Activated CD4-positive, alpha-beta T cell treated with anti-CD3 and anti-CD28 coated beads for 48 hours (primary cell): ENCODE results near the gene SFMBT2.
A peak's percentile ranks its signal among the peaks of the same experiment; 100 is the strongest.
"Not testable (repeated sequence)": the region's sequence is repeated elsewhere in the genome, so short reads cannot be mapped to it uniquely, and the experiment has no call there.

ENCODE experiments used
- DNase-seq: peaks from one replicate; pipeline ENCODE4 v3.0.0-alpha.2; 2020

Gene SFMBT2

DNA sequence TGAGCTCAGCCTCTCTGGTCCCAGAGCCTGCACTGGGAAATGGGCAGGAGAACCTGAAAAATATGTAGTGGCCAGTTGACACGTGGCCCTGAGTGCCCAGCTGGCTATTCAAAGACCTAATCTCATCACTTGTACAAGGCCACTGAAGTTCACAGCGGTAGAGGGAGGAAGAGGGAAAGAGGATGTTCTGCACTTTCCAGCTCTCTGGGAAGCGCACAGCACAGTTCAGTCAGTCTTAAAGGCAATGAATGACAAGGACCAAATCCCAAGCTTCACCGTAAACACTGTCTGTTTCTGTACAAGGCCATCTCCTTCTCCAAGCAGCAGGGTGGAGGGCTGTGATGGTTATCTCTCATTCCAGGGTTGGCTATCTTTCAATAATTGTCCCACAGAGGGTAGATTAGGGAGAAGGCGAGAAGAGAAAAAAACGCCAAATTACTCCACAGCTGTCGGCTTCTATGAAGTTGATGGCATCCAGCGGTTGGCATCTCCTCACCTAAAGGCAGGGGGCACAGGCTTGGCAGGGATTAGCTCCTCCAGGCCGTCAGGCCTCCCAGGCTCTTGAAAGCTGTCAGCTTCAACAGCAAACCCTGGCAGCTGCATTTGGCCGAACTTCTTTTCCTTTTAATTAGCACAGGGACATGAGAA, 10.6 kb downstream of the SFMBT2 start:
- no peak for DNase-seq

DNA sequence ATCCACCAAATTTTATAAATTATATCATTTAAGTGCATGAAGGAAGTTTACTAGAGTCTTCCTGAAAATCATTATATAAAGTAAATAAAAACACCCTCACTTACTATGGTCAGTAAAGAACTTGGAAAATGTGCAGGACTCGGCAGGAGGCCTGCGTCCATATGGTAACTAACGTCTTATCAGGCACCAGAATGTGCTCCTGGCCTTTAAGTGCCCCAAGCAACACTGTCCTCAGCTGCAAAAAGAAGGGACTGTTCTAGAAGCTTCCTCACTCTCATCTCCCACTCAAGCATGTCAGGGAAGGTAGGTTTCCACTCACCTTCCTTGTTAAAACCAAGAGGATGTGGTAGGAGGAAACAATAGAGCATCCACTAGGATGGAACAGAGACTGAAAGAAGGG, 11.3 kb downstream of the SFMBT2 start:
- no peak for DNase-seq

DNA sequence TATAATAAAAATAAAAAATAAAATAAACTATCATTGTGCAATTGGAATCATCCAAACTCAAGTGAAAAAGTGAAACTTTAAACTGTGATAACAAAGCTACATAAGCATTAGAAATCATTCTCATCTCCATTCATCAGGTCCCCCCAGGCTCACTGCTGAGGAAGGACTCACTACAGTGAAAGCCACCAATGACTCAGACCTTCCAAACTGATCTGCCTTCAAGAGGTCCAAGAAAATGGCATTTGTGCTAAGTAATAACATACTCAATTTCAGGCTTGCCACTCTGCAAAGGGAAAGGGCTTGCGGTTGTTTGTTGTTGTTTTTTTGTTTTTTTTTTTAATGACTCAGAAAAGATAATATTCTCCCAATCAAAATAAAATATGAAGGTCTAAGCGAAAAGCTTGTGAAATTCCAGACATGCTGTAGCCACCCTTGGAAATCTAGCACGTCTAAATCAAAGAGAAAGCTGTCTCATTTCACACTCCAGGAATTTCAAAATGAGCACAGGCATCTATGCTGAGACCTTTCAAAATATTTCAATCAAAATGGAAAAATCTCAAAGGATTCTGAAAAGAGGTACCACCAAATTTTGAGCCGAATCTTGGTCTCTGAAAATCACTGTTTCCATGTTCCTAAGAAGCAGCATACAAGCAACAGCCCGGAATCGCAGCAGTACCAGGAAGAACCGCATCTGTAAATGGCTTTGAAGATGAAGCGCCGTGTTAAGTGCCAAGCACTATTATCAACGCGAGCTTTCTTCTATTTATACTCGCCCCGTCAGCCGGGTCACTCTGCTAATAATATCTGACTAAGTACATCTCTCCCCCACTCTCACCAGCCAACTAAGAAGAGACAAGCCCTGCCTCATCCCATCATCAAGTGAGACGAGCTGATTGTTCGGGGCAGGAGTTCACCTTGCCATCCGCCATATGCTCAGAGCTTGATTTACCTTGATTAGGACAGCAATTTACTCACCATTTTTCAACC, 13.5 kb downstream of the SFMBT2 start:
- DNase-seq, result peak; percentile 51

DNA sequence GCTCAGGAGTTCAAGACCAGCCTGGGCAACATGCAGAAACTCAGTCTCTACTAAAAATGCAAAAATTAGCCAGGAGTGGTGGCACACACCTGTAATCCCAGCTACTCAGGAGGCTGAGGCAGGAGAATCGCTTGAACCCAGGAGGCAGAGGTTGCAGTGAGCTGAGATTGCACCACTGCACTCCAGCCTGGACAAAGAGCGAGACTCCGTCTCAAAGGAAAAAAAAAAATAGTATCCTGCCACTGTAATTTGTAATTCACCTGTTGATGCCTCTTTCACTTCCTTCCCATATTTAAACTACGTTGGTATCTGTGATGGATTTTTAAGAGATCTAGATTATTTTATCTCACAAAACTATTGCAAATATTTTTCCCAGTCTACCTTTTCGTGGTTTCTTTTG, 18.5 kb downstream of the SFMBT2 start:
- DNase-seq, result not testable (repeated sequence)

DNA sequence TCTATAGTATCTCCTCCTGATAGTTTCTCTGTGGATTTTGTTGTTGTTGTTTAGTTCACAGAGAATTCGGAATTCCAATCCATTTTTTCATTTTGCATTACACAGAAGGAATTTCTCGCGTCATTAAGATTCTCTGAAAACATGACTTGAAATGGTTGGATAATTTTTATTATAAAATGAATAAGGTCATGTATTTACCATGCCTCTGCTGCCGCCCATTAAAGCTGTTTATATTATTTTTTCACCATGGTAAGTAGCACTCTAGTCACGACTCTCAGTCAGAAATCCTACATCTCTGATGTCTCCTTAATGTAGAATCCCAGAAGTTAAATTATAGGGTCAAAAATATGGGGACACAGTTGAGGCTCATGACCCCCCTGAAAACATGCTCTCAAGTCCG, 19.1 kb downstream of the SFMBT2 start:
- no peak for DNase-seq

DNA sequence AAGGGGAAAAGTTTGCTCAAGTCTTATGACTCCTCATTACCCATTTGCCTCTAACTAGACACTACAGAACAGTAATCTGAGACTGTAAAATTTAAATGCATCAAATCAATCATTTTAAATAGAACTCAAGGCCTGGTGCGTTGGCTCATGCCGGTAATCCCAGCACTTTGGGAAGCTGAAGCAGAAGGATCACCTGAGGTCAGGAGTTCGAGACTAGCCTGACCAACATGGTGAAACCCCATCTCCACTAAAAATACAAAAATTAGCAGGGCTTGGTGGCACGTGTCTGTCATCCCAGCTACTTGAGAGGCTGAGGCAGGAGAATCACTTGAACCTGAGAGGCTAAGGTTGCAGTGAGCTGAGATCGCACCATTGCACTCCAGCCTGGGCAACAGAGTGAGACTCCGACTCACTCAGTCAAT, 20.1 kb downstream of the SFMBT2 start:
- not testable (repeated sequence) for DNase-seq

DNA sequence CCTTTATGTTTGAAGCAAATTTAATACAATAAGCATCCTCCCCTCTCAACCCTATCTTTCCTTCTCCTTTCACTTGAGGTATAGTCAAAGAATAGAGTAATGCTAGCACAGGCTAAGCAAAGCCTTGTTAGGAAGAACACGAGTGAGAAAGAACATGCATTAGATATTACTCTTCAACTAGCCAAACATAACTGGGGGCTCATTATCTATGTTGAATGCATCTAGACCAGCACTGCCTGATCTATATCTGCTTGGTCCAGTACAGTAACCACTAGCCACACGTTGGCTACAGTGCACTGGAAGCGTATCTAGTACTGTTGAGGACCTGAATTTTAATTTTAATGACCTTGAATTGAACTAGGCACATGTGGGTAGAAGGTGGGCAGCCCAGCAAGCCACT, 21.0 kb downstream of the SFMBT2 start:
- no peak for DNase-seq

DNA sequence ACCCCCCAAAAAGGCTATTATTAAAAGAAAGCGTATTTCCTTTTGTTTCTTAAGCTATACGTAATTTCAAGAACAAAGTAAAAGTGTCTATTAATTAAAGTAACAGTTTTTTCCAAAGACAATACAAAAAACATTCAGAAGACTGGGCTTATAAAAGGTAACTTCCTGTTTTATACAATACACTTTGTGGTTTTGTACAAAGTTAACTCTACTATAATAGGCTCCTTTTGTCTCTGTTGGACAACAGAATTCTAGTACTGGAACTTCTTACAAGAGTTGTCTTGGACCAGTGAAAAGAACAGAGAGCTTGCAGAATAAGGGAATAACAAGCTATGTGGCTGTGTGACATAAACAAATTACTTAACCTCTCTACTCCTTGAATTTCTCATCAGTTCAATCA, 21.5 kb downstream of the SFMBT2 start:
- DNase-seq, result no peak

DNA sequence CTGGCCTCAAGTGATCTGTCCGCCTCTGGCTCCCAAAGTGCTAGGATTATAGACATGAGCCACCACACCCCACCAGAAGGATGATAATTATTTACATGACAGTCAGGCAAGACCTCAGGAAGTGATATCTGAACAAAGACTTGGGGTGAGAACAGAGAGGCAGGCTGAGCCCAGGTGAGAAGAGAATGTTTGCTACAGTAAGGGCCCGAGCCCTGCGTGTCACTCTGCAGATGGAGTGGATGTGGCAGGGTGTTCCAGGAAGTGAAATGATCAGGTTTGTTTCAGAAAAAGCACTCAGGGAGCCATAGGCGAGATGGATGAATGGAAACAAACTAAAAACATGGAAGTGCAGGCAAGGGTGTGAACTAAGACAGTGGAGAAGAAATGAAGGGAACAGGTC, 22.2 kb downstream of the SFMBT2 start:
- no peak for DNase-seq

DNA sequence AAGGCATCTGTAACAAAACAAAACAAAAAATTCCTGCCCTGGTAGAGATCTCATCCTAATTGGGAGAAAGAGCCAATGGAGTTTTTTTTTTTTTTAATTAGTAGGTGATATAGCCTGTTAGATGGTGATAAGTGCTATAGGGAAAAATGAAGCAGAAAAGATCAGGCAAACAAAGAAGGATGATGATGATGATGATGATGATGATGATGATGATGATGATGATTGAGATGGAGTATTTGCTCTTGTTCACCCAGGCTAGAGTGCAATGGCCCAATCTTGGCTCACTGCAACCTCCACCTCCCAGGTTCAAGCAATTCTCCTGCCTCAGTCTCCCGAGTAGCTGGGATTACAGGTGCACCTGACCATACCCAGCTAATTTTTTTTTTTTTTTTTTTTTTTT, 22.7 kb downstream of the SFMBT2 start:
- DNase-seq, result not testable (repeated sequence)

DNA sequence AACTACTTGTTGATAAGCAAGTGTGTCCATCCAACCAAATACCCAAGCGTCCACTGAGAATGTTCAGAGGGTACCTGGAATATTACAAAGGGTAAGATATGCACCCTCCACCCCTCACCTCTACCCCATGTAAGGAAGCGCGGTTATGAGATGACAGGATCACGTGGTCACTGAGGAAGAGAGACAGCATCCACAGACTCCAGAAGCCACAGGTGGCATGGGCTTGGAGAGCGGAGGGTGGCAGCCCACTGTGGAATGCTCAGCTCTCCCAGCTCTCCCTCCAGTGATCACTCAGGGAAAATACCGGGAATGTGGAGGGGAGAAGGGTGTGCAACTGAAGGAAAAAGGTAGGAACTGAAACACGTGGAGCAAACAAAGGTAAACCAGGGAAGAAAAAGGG, 25.7 kb downstream of the SFMBT2 start:
- DNase-seq, result no peak

DNA sequence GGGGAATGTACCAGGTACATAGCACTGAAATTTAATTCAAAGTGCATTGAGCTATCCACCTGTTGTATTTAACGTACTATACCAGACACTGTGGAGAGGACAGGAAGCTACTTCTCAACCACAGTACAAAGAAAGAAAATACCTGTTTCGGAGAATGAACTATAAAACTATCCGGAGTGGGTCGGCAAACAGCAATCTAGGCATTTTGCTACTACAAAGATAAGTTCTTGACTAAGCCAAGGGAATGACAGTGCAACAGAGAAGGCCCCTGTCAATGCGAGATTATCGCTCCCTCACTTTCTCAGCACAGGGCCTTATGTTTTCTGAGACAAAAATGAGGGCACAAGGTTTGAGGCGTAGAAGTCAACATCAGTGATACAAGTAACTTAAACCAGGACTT, 27.4 kb downstream of the SFMBT2 start:
- DNase-seq, result no peak

DNA sequence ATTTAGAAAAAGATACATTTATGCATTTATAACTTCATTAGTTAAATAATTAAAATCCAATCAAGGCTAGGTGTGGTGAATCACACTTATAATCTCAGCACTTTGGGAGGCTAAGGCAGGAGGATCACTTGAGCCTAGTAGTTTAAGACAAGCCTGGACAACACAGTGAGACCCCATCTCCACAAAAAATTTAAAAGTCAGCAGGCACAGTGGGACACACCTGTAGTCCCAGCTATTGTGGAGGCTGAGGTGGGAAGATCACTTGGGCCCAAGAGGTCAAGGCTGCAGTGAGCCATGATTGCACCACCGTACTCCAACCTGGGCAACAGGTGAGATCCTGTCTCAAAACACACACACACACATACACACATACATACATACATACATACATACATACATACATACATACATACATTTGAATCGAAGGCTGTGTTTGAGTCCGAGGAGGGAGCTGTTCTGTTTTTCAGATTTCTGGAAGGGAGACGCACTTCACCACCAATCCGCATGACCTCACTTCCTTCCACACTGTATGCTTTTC, 30.1 kb downstream of the SFMBT2 start:
- no peak for DNase-seq

DNA sequence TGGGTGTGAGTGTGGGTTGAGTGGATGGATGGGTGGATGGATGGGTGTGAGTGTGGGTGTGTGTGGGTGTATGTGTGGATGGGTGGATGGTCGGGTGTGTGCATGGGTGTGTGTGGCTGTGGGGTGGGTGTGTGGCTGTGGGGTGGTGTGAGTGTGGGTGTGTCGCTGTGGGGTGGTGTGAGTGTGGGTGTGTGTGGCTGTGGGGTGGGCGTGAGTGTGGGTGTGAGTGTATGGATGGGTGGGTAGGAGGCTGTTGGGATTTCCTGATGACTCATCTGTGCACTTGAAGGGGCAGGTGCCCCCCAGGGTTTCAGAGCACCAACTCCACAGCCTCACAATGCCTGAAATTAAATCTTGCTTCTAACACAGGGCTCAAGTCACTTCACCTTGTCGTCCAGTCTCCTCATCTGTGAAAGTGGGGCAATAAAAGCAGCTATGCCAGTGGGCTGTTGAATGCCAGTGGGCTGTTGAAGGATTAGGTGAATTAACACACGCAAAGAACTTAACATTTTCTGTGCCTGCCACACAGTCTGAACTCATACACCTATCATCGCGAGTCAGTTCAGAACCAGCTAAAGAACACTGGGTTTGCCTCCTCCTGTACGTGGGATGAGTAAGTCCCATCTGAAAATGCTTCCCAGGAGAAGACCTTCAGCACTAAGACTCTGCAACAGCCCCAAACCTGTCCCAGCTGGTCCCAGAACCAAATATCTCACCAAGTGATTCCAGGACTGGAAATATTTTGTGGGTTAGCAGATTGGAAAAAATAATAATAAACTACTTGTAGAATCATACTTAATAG, 32.0 kb downstream of the SFMBT2 start:
- no peak for DNase-seq

DNA sequence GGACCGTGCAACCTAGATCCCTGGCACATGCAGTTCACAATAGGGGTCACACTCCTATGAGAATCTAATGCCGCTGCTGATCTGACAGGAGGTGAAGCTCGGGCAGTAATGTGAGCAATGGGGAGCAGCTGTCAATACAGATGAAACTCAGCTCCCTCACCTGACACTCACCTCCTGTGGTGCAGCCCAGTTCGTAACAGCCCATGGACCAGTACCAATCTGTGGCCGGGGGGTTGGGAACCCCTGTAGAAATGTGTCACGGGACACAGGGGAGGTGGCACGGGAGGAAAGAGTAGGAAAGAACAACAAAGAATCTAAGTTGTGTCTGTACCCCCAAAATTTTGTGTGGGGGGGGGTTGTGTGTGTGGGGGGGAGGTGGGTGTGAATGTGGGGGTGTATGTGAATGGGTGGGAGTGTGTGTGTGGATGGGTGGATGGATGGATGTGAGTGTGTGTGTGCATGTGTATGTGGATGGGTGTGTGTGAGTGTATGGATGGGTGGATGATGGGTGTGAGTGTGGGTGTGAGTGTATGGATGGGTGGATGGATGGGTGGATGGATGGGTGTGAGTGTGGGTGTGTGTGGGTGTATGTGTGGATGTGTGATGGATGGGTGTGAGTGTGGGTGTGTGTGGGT, 33.1 kb downstream of the SFMBT2 start:
- DNase-seq, result no peak

DNA sequence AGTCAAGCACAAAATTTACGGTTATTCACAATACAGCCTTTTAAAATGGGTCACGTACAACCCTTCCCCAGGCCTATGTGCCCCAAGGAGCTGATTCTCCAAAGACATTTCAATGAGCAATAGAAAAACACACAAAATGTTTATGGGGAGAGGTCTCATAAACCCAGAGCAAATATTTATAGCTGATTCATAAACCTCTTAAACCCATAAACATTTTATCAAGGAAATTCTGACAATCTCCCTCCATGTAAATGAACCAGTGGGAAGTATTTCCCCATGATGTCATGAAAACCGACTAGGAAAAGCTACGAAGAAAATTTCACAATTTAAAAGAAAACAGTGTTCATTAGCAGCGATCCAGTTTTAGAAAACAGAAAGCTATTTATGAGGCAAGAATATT, 36.0 kb downstream of the SFMBT2 start:
- no peak for DNase-seq

DNA sequence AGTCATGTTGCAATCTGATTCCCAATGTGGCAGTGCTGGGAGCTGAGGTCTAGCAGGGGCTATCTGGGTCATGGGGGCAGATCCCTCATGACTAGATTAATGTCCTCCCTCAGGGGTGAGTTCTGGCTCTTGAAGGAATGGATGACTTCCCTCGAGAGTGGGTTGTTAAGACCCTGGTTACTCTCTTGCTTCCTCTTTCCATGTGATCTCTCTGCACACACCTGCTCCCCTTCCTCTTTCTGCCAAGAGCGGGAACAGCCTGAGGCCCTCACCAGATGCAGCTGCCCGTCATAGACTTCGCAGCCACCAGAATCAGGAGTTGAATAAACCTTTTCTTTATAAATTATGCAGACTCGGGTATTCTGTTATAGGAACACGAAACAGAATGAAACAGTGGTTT, 37.8 kb downstream of the SFMBT2 start:
- DNase-seq, result no peak

DNA sequence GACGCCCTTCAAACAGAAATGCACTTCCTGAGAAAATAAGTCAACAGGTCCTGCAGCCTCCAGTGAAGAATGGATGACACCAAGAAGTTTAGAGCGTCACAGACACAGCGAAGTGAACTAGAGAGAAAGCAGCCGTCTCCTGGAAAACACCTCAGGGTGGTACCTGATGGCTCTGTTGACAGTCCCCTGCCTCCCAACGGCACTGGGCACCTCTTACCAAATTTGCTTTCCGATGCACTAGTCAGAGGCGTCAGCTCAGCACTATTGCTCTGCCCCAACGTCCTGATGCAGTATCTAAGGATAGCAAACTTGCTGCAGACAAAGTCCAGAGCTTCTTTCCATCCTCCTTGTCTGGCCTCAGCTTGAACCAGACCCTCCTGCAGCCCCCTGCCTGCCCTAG, 38.3 kb downstream of the SFMBT2 start:
- no peak for DNase-seq

DNA sequence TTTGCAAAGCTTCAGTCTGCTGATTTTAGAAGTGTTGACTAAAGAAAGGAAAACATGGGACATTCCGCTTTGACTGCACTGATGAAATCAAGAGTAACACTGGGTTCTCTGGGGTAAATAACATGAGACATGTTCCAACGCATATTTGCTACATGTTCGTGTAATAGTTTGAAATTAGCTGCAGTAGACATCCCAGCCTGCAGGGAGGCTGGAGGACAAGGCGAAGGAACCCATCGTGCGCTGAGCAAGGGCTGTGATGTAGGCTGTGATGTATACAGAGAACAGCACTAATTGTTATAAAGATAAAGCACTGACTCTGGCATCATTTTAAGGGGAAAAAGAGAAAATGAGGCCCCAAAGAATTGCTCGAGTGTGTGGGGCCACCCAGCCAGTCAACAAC, 40.3 kb downstream of the SFMBT2 start:
- no peak for DNase-seq

DNA sequence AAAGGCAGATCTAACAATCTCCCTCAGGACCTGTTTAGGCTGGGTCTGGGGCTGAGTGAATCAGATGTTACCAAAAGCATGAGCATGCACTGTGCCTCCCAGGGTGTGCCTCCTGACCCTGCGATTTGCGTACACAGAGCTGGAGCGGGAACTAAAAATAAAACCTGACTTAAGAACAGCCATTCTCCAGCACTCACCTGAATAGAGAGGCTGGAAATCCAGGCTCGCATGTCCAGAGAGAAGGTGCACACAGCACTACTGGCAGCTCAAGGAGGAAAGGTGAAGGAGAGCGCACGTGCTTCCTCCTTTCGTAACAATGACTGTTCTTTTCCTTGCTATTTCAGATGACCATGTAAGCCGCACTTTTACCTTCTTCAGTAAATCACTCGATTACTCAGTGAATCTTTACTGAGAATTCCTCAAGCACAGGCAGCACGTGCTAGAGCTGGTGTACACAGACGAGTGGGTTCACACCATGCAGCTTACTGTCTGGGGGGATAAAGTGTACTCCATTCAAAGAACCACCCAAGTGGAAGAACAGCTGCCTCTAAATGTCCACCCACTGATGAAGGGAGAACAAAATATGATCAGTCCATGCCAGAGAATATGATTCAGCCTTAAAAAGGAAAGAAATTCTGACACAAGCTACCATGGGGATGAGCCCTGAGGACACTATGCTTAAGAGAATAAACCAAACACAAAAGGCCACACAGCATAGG, 45.6 kb downstream of the SFMBT2 start:
- DNase-seq, result no peak

DNA sequence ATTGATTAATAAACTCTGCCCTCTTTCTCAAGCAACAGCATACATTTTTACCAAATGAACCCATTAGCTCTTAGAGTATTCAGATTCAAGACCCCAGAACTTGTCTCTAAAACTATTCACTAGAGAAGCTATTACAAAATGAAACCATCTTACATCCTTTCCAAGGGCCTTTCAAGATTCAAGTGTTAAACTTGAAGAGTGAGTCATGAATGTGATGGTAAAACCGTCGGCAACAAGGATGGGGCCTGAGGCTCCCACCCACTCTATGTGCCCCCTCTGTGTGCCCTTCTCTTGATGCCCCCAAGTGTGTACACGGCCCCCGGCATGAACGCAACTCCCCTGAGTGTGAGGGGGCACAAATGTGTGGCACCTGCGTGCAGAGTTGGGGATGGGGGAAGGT, 46.4 kb downstream of the SFMBT2 start:
- no peak for DNase-seq

DNA sequence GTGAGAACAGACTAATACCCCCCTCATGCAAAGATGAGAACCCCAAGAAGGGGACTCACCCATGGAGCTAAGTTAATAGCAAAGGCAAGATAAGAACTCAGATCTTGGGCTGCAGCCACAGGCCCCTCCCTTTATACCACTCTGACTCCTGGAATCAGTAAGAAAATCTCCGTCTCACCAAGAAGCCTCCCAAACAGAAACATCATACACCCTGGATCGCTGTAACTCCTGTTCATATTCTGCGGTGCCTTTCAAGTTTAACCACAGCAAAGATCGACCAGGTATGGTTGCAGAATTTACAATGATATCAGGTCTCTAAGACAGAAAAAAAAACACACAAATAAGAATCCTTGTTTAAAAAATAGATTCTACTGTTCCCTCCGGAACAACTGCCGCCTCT, 47.1 kb downstream of the SFMBT2 start:
- DNase-seq, result no peak
